ENCODE measurements around the gene DHX29. TPM values are rescaled to one million over a fixed set of nuclear protein-coding genes. Genes with fewer than 3 reads are reported as not detected.

The DHX29 gene
- total RNA-seq, 3 donors from 2014 or later = 18.3 to 24.7 (median 18.6) TPM

GRCh38 chr5:55231029-55231918, 76.2 kb downstream of the DHX29 start:
- ATAC-seq (peak; percentile 1), DNase-seq (peak; percentile 30 to 64 (median 63))
- Histone ChIP-seq H3K9me3 (no peaks in the 10 kb centered on the region), H3K36me3 (ENCODE audit: low read depth) (no peaks in the 10 kb centered on the region), H3K4me1 (ENCODE audit: low read depth) (peaks cover 53% of the 10 kb centered on the region), H3K4me3 (no peak overlapping the region)
- intact Hi-C loops (cut with DNase I, micrococcal nuclease) = no loop called here
- TF ChIP-seq, protein P1, sequence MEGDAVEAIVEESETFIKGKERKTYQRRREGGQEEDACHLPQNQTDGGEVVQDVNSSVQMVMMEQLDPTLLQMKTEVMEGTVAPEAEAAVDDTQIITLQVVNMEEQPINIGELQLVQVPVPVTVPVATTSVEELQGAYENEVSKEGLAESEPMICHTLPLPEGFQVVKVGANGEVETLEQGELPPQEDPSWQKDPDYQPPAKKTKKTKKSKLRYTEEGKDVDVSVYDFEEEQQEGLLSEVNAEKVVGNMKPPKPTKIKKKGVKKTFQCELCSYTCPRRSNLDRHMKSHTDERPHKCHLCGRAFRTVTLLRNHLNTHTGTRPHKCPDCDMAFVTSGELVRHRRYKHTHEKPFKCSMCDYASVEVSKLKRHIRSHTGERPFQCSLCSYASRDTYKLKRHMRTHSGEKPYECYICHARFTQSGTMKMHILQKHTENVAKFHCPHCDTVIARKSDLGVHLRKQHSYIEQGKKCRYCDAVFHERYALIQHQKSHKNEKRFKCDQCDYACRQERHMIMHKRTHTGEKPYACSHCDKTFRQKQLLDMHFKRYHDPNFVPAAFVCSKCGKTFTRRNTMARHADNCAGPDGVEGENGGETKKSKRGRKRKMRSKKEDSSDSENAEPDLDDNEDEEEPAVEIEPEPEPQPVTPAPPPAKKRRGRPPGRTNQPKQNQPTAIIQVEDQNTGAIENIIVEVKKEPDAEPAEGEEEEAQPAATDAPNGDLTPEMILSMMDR (IDR thresholded peaks at IDR 0.05) = no peak

- TF ChIP-seq, protein P1 (IDR thresholded peaks at IDR 0.05) = no peak
- ATAC-seq = no peak
- no peak for DNase-seq
- Histone ChIP-seq H3K36me3 (ENCODE audit: low read depth) (no peaks in the 10 kb centered on the region), H3K4me3 (no peak overlapping the region), H3K4me1 (ENCODE audit: low read depth) (peaks cover 54% of the 10 kb centered on the region), H3K9me3 (no peaks in the 10 kb centered on the region)
- intact Hi-C loops (cut with DNase I, micrococcal nuclease) = no loop called here
Observed at GRCh38 chr5:55230086-55230629, 77.3 kb downstream of the DHX29 start.

DNA sequence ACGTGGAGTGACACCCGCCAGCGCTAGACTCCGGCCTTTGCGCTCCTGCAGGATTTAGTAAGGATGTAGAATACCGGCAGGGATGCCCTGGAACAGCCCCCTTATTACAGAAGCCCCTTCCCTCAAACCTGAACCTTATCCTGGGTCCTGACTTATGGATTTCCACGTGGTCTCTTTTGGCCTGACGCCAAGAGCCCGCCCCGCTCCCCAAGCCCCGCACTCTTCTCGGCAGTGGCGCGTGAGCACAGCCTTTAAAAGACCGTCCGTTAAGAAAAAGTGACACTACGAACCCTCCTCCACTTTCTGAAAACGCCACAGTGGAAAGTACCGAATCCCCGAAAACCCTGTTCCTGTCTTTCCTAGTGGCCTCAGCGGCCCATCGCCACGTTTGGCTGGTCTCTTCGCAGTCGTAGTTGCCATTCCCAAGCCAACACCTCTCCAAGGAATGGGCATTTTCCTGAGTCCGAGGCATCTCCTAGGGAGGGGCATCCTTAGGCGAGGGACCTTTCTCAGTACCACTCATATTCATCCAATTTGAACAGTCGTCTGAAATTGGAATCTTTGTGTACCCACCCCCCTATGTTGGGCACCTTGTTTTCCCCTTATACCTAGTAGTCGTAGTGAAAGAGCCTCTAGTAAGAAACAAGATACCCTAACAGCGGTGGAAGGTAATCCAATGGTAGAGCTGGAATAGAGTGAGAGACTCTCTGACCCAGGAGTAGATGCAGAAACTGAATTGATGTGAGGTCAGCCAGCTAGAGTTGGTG, 79.6 kb downstream of the DHX29 start:
- TF ChIP-seq, protein P1 (IDR thresholded peaks at IDR 0.05) = no peak
- peaks cover 35% of the 10 kb centered on the region for H3K4me1 ChIP-seq (ENCODE audit: low read depth)
- no peak for ATAC-seq
- intact Hi-C loops (cut with DNase I, micrococcal nuclease) = loop anchor here (5.0 to 10.0 kb wide), 2 partner anchors 53 to 56 kb away; partner anchors contain the start of gene CDC20B (in 2 of the 2)
- H3K4me3 ChIP-seq = no peak overlapping the region
- H3K36me3 ChIP-seq (ENCODE audit: low read depth) = no peaks in the 10 kb centered on the region
- DNase-seq = no peak
- H3K9me3 ChIP-seq = no peaks in the 10 kb centered on the region

GRCh38 chr5:55226934-55227663, 80.4 kb downstream of the DHX29 start, which contains the start of gene MCIDAS:
TSS of gene MCIDAS (minus strand) at chr5:55227315. CDS start at chr5:55227138, 177 bp downstream.
- intact Hi-C loops (cut with DNase I, micrococcal nuclease) = loop anchor here (5.0 to 10.0 kb wide), 2 partner anchors 52 to 55 kb away; partner anchors contain the start of gene CDC20B (in 2 of the 2)
- H3K36me3 ChIP-seq (ENCODE audit: low read depth) = no peaks in the 10 kb centered on the region
- no peaks in the 10 kb centered on the region for H3K9me3 ChIP-seq
- peak; percentile 80 for ATAC-seq
- peak; percentile 58 to 76 (median 61) for DNase-seq
- no peak within 1 kb of the TSS for H3K4me3 ChIP-seq
- peaks cover 29% of the 10 kb centered on the region for H3K4me1 ChIP-seq (ENCODE audit: low read depth)
- TF ChIP-seq, protein P1 (IDR thresholded peaks at IDR 0.05) = peak; percentile 13
